Astrocyte of the spinal cord (primary cell): ENCODE results near the gene DPP6.

Experiments
- DNase-seq: peaks from one replicate; pipeline ENCODE4 v3.0.0; 2011; ENCODE audit warnings: low read depth, low spot score
- H3K4me3 ChIP-seq: 2 replicates; pipeline ENCODE4 v1.5.1; 2011; ENCODE audit warnings: low read depth, mild to moderate bottlenecking, low read length, moderate library complexity
- in situ Hi-C: cut with HindIII; loops from 2 replicates; pipeline ENCODE4 v1.10.0; 2017; ENCODE audit warnings: low sequenced_read_pairs
- TF ChIP-seq, protein P1 (sequence below): IDR thresholded peaks from 2 replicates; pipeline ENCODE4 v1.5.1; 2012; ENCODE audit warnings: low read depth, mild to moderate bottlenecking, low read length, inconsistent platforms

Gene DPP6

GRCh38 chr7:154915600-154915999 is 863.4 kb downstream of the DPP6 start:
- TF ChIP-seq, protein P1, sequence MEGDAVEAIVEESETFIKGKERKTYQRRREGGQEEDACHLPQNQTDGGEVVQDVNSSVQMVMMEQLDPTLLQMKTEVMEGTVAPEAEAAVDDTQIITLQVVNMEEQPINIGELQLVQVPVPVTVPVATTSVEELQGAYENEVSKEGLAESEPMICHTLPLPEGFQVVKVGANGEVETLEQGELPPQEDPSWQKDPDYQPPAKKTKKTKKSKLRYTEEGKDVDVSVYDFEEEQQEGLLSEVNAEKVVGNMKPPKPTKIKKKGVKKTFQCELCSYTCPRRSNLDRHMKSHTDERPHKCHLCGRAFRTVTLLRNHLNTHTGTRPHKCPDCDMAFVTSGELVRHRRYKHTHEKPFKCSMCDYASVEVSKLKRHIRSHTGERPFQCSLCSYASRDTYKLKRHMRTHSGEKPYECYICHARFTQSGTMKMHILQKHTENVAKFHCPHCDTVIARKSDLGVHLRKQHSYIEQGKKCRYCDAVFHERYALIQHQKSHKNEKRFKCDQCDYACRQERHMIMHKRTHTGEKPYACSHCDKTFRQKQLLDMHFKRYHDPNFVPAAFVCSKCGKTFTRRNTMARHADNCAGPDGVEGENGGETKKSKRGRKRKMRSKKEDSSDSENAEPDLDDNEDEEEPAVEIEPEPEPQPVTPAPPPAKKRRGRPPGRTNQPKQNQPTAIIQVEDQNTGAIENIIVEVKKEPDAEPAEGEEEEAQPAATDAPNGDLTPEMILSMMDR: no peak
- H3K4me3 ChIP-seq: no peak overlapping the region
- in situ Hi-C loops: no loop called here
- DNase-seq: no peak

DNA sequence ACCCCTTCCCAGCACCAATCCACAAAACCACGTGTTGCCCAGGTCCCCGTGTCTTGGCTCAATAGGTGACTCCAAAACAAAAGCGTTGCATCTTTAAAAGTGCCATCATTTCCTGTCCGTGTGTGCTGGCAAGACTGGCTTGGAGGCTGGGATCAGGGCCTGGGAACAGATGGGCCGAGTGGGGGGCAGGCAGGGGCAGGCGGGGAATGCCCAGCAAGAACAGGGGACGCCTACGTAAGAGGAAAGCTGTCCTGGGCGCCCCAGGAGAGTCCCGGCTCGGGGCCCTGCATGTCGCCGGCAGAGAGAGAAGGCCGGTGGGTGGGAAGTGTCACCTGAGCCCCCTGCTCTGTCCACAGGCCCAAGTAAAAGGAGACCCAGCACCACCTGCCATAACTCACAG is 864.2 kb downstream of the DPP6 start:
- TF ChIP-seq, protein P1: no peak
- DNase-seq: no peak
- in situ Hi-C loops: no loop called here
- no peak overlapping the region for H3K4me3 ChIP-seq

GRCh38 chr7:154916856-154917807 is 864.9 kb downstream of the DPP6 start:
- in situ Hi-C loops: no loop called here
- TF ChIP-seq, protein P1: no peak
- DNase-seq: no peak
- no peak overlapping the region for H3K4me3 ChIP-seq

- DNase-seq: no peak
- TF ChIP-seq, protein P1: no peak
- in situ Hi-C loops: no loop called here
- no peak overlapping the region for H3K4me3 ChIP-seq
These were observed 865.6 kb downstream of the DPP6 start for GRCh38 chr7:154917808-154918160.

DNA sequence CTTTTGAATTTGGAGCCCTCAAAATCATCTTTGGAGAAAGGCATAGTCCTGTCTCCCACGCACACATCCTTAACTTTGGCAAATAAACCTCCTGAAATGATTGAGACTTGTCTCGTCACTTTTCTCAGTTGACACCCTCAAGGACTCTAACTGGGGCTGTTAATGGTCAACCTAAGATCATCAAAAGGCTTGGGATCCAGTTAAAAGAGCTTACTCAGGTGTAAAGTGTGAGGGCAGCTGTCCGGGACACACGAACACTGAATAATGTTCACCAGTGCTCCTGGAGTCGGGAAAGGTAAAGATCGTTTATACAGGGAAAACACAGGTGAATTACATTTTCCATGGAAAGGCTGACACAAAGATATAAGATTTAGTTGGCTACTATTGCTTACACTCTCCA is 866.1 kb downstream of the DPP6 start:
- in situ Hi-C loops: no loop called here
- no peak overlapping the region for H3K4me3 ChIP-seq

DNA sequence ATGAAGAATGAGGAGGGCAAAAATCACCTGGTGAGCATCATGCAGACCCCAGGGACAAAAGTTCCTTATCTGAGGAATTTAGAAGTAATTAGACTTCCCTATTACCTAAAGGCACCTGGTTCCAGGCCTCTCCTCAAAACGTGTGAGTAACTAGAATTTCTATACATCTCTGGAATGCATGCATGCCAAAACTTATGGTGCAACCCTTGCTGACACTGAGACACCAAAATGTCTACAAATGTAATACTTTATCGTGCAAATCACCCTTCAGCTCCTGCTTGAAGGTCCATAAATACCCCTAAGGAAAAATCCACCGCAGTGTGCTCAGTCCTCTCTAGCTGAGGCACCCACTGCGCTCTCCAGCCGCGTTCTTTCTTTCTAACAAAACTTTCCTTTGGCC is 866.5 kb downstream of the DPP6 start:
- no peak overlapping the region for H3K4me3 ChIP-seq
- in situ Hi-C loops: no loop called here
- no peak for DNase-seq
- TF ChIP-seq, protein P1: no peak

More for the DNA sequence above, 866.1 kb downstream of the DPP6 start:
- TF ChIP-seq, protein P1: no peak
- no peak for DNase-seq
